ENCODE measurements around the gene NUPR2. TPM values are rescaled to one million over a fixed set of nuclear protein-coding genes. Genes with fewer than 3 reads are reported as not detected.

NUPR2 gene
- total RNA-seq, 4 donors from 2014 or later: 3.0 to 4.5 TPM; not detected in 2

Other genes with a start within 250 kb of the NUPR2 start
- 1 to 10 TPM; 1.1 to 5.4 (median 3.8) TPM for gene ZNF713, start 229.0 kb downstream of the NUPR2 start, total RNA-seq
- 10 to 100 TPM in 2 of 4 donors, 1 to 10 TPM in 2; 5.6 to 12.0 (median 8.5) TPM for gene MRPS17, start 164.5 kb downstream of the NUPR2 start, total RNA-seq
- gene NIPSNAP2, start 151.8 kb downstream of the NUPR2 start, total RNA-seq: 10 to 100 TPM; 37.4 to 59.3 (median 48.6) TPM
- 10 to 100 TPM in 3 of 4 donors, 1 to 10 TPM in 1; 4.1 to 19.2 (median 14.1) TPM for gene PSPH, start 65.0 kb downstream of the NUPR2 start, total RNA-seq
- gene CCT6A, start 64.7 kb downstream of the NUPR2 start, total RNA-seq: 10 to 100 TPM; 80.6 to 97.4 (median 88.8) TPM
- gene SUMF2, start 52.1 kb downstream of the NUPR2 start, total RNA-seq: 100 to 1,000 TPM in 2 of 4 donors, 10 to 100 TPM in 2; 93.4 to 134 (median 113) TPM
- gene PHKG1, start 23.5 kb downstream of the NUPR2 start, total RNA-seq: 1 to 10 TPM in 3 of 4 donors, under 1 TPM in 1; 0.64 to 5.2 (median 2.5) TPM
- 100 to 1,000 TPM; 192 to 382 (median 301) TPM for gene CHCHD2, start 9.9 kb downstream of the NUPR2 start, total RNA-seq